Vagina (tissue), 2 donors: ENCODE results near the gene JPH2. TPM values are rescaled to one million over a fixed set of nuclear protein-coding genes. Genes with fewer than 3 reads are reported as not detected.

Source experiments
- DNase-seq, 2 donors: peaks; one replicate each; pipeline ENCODE4 v3.0.0-alpha.2; 2017; ENCODE audit errors: extremely low spot score in 2 of 2
- H3K27ac ChIP-seq: fragments of 200-600 bp; sonication (generic); one replicate; pipeline ENCODE4 v1.5.1; 2019
- H3K27me3 ChIP-seq: fragments of 200-600 bp; sonication (generic); one replicate; pipeline ENCODE4 v1.5.1; 2019
- H3K36me3 ChIP-seq, 2 donors: fragments of 200-600 bp; sonication (generic); one replicate each; pipeline ENCODE4 v1.5.1; 2017 to 2019
- H3K4me1 ChIP-seq: fragments of 200-600 bp; sonication (generic); one replicate; pipeline ENCODE4 v1.5.1; 2019
- H3K4me3 ChIP-seq, 2 donors: fragments of 200-600 bp; sonication (generic); 1 replicate in 1 of 2; 2 replicates in 1 of 2; pipeline ENCODE4 v1.5.1; 2016 to 2019
- H3K9me3 ChIP-seq: fragments of 200-600 bp; sonication (generic); one replicate; pipeline ENCODE4 v1.5.1; 2019
- POLR2A ChIP-seq, 2 donors: fragments of 450-650 bp; IDR thresholded peaks; one replicate each; pipeline ENCODE4 v1.6.1; 2017; ENCODE audit warnings: antibody characterized with exemption in 2 of 2, mild to moderate bottlenecking in 2 of 2, moderate library complexity in 2 of 2
- POLR2AphosphoS5 ChIP-seq, 2 donors: sonication (generic); formaldehyde crosslinking; IDR thresholded peaks; one replicate each; pipeline ENCODE4 v1.9.0; 2017; ENCODE audit warnings: antibody characterized with exemption in 2 of 2, mild to moderate bottlenecking in 2 of 2, low read depth in 1 of 2; ENCODE audit not compliant: insufficient read depth in 1 of 2
- intact Hi-C: fragments of 100-400 bp; cut with DNase I; formaldehyde crosslinking; loops from one replicate; pipeline ENCODE4 v1.15.1; 2023
- total RNA-seq: library from RNA; depleted of rRNA; stranded (reverse); fragments of >200 nt; gene quantifications from one replicate; pipeline ENCODE4 v1.2.3, GENCODE V29; 2016
- TF ChIP-seq, protein P1 (sequence below), 3 experiments: fragments of 450-650 bp in 2 of 3; fragments of 200-600 bp in 1 of 3; sonication (generic) in 1 of 3; IDR thresholded peaks; one replicate each; pipeline ENCODE4 v1.5.1; 2017 to 2019; ENCODE audit warnings: antibody characterized with exemption in 3 of 3, mild to moderate bottlenecking in 2 of 3, moderate library complexity in 2 of 3

The JPH2 gene
- total RNA-seq, 1 donor from 2014 or later: 13.8 TPM

DNA sequence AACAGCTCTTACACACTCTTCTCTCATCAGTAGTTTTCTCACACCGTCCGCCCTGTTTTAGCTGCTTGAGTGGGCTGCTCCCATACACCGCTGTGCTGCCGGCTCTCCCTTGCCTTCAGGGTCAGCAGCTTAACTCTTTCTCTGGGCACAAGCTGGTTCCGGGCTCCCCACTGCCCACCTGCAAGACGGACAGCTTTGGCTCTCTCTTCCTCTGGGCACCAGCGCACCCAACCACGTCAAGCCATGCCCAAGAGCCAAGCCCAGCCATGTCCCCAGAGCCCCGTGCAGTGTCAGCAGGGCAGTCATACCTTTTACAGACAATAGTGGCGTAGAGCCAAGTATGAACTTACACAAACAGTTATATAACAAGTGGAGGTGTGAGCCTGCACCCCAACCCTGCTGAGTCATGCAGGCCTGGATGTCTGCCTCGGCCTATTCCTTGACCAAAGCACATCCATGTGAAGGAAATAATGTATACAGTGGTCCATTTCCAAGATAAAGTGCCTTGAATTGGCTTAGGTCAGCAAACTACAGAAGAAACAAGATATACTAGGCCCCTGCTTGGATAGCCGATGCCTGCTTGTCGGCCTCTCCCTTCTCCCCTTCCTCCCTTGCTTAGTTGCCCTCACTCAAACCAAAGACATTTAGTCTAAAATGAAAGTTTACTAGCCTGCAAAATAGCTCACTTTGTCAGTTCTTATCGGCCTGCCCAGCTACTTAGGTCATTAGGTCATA lies 89.3 kb downstream of the JPH2 start:
- intact Hi-C loops: no loop called here
- Histone ChIP-seq H3K27me3 (no peaks in the 10 kb centered on the region), H3K9me3 (peaks cover 4% of the 10 kb centered on the region), H3K4me1 (no peaks in the 10 kb centered on the region), H3K27ac (no peak overlapping the region), H3K36me3 (no peaks in the 10 kb centered on the region), H3K4me3 (no peak overlapping the region)
- TF ChIP-seq, protein P1, sequence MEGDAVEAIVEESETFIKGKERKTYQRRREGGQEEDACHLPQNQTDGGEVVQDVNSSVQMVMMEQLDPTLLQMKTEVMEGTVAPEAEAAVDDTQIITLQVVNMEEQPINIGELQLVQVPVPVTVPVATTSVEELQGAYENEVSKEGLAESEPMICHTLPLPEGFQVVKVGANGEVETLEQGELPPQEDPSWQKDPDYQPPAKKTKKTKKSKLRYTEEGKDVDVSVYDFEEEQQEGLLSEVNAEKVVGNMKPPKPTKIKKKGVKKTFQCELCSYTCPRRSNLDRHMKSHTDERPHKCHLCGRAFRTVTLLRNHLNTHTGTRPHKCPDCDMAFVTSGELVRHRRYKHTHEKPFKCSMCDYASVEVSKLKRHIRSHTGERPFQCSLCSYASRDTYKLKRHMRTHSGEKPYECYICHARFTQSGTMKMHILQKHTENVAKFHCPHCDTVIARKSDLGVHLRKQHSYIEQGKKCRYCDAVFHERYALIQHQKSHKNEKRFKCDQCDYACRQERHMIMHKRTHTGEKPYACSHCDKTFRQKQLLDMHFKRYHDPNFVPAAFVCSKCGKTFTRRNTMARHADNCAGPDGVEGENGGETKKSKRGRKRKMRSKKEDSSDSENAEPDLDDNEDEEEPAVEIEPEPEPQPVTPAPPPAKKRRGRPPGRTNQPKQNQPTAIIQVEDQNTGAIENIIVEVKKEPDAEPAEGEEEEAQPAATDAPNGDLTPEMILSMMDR (IDR thresholded peaks at IDR 0.05): no peak
- TF ChIP-seq POLR2A (IDR thresholded peaks at IDR 0.05): no peak
- no peak for TF ChIP-seq POLR2AphosphoS5 (IDR thresholded peaks at IDR 0.05; ENCODE audit: insufficient read depth in 1 of 2, low read depth in 1 of 2)
- DNase-seq: no peak

DNA sequence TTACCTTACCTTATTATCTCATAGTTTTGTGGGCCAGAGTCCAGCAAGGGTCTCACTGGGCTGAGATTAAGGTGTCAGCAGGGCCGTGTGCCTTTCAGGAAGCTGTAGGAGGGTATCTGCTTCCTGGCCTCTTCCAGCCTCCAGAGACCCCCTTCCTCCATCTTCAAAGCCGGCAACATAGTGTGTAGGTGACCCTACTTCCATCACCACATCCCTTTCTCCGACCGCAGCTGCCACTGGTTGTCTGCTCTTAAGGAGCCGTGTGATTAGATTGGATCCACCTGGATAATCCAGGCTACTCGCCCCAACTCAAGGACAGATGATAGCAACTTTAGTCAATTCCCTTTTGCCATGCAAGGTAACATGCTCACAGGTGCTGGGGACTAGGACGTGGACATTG lies 91.2 kb downstream of the JPH2 start:
- Histone ChIP-seq H3K9me3 (no peaks in the 10 kb centered on the region), H3K4me3 (no peak overlapping the region), H3K4me1 (no peaks in the 10 kb centered on the region), H3K36me3 (no peaks in the 10 kb centered on the region), H3K27ac (no peak overlapping the region), H3K27me3 (no peaks in the 10 kb centered on the region)
- no peak for TF ChIP-seq POLR2A (IDR thresholded peaks at IDR 0.05)
- TF ChIP-seq, protein P1 (IDR thresholded peaks at IDR 0.05): no peak
- intact Hi-C loops: no loop called here
- DNase-seq: no peak

DNA sequence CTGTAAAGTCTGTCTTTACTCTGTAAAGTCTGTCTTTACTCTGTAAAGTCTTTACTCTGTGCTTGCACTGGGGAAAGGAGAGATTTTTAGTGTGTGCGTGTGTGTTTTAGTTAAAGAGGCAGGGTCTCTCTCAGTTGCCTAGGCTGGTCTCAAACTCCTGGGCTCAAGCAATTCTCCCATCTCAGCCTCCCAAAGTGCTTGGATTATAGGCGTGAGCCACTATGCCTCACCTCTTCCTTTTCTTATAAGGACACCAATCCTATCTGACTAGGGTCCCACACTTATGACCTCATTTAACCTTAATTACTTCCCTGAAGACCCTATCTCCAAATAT lies 93.8 kb downstream of the JPH2 start:
- intact Hi-C loops: loop anchor here (2.0 kb wide), 1 partner anchor 26 kb away; no protein-coding TSS in a partner anchor
- no peaks in the 10 kb centered on the region for H3K36me3 ChIP-seq

DNA sequence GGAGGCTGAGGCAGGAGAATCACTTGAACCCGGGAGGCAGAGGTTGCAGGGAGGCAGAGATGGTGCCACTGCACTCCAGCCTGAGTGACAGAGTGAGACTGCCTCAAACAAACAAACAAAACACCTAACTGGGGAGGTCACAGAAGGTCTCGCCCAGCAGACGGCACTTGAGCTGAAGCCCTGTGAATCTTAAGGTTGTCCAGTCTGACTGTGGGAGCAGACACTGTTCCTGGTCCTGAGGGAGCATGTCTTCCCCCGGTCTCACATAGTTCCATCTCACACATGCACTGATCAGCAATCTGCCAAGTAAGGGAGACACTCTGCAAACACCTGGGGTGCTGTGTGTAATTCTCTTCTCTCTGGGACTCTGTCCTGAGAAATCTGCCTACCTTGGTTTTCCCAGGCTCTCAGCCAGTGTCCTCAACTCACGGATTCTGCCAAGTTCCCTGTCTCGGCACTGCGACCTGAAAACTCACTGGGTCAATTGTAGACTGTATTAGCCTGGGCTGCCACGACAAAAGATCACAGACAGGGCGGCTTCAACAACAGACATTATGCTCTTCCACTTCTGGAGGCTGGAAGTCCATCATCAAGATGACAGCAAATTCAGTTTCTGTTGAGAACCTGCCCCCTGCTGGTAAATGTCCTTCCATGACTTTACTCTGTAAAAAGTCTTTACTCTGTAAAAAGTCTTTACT lies 94.3 kb downstream of the JPH2 start:
- intact Hi-C loops: loop anchor here (2.0 kb wide), 1 partner anchor 26 kb away; no protein-coding TSS in a partner anchor
- H3K27ac ChIP-seq: no peak overlapping the region
- H3K9me3 ChIP-seq: no peaks in the 10 kb centered on the region
- H3K4me1 ChIP-seq: peaks cover 2% of the 10 kb centered on the region
- DNase-seq: no peak
- TF ChIP-seq POLR2A (IDR thresholded peaks at IDR 0.05): no peak
- no peak for TF ChIP-seq POLR2AphosphoS5 (IDR thresholded peaks at IDR 0.05; ENCODE audit: insufficient read depth in 1 of 2, low read depth in 1 of 2)
- TF ChIP-seq, protein P1 (IDR thresholded peaks at IDR 0.05): no peak
- H3K27me3 ChIP-seq: no peaks in the 10 kb centered on the region
- H3K36me3 ChIP-seq: no peaks in the 10 kb centered on the region
- H3K4me3 ChIP-seq: no peak overlapping the region

More for the DNA sequence above, 93.8 kb downstream of the JPH2 start:
- no peak overlapping the region for H3K27ac ChIP-seq
- H3K4me1 ChIP-seq: no peaks in the 10 kb centered on the region
- no peaks in the 10 kb centered on the region for H3K27me3 ChIP-seq
- no peak overlapping the region for H3K4me3 ChIP-seq
- no peak for DNase-seq
- no peaks in the 10 kb centered on the region for H3K9me3 ChIP-seq
- no peak for TF ChIP-seq POLR2AphosphoS5 (IDR thresholded peaks at IDR 0.05; ENCODE audit: insufficient read depth in 1 of 2, low read depth in 1 of 2)
- TF ChIP-seq POLR2A (IDR thresholded peaks at IDR 0.05): no peak
- TF ChIP-seq, protein P1 (IDR thresholded peaks at IDR 0.05): no peak

DNA sequence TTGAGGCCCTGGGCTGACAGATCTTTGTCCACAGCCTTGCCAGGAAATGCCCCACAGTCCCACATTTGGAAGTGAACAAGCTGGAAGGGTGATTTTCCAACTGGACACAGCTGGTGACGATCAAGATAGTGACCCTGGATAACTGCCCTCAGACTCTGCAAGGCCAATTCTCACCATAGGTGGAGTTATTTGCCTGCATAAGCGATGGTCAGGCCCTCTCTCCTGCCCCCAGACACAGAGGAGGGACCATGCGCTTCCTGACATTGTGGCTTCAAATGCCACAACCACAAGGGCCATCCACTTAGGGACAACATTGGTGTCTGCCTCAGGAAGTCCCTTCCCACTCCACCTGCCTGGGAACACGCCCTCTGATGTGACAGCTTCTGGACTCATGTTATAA lies 96.0 kb downstream of the JPH2 start:
- Histone ChIP-seq H3K27me3 (no peaks in the 10 kb centered on the region), H3K4me1 (peaks cover 12% of the 10 kb centered on the region), H3K36me3 (no peaks in the 10 kb centered on the region), H3K4me3 (no peak overlapping the region), H3K27ac (no peak overlapping the region), H3K9me3 (no peaks in the 10 kb centered on the region)
- TF ChIP-seq, protein P1 (IDR thresholded peaks at IDR 0.05): no peak
- TF ChIP-seq POLR2A (IDR thresholded peaks at IDR 0.05): no peak
- no peak for TF ChIP-seq POLR2AphosphoS5 (IDR thresholded peaks at IDR 0.05; ENCODE audit: insufficient read depth in 1 of 2, low read depth in 1 of 2)
- DNase-seq: no peak
- intact Hi-C loops: no loop called here
